Right lobe of liver (tissue), 4 donors: ENCODE results near the gene ZNF503.

Experiments
- POLR2A ChIP-seq: fragments of 450-650 bp; IDR thresholded peaks from one replicate; pipeline ENCODE4 v1.6.1; 2017; ENCODE audit warnings: antibody characterized with exemption, mild to moderate bottlenecking
- TF ChIP-seq, protein P1 (sequence below), 4 donors: fragments of 200-600 bp in 3 of 4; fragments of 450-650 bp in 1 of 4; IDR thresholded peaks; one replicate each; pipeline versions ENCODE4 v1.5.1 to v1.8.0; 2016 to 2022; ENCODE audit warnings: antibody characterized with exemption in 4 of 4, mild to moderate bottlenecking in 2 of 4
- donor health status: DM: no; HTN: no; CAD: no.
- donor health status: DM: no; HTN: no; CAD: no.
- donor health status: DM: no; HTN: yes; CAD: no.

DNA sequence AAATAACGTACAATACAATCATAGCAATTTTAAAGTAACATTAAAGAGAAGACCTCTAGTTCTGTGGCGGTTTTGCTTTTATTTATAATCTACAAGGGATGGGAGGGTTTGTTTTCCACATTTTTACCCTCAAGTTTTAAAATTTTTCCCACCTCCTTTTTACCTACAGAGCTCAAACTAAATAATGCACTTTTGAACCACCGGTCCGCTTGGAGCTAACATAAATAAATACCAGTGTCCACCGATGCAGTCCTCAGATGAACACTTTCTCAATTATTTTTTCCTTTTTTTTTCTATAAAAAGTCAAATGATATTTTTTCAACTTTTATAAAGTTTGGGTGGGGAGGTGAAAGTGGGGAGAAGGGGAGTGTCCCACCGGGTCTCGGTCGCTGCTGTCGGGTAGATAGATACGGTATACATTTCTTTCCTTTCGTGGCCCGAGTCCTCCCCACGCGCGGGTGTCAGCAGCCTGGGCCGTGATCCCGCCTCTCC, 3.3 kb downstream of the ZNF503 start:
- TF ChIP-seq, protein P1, sequence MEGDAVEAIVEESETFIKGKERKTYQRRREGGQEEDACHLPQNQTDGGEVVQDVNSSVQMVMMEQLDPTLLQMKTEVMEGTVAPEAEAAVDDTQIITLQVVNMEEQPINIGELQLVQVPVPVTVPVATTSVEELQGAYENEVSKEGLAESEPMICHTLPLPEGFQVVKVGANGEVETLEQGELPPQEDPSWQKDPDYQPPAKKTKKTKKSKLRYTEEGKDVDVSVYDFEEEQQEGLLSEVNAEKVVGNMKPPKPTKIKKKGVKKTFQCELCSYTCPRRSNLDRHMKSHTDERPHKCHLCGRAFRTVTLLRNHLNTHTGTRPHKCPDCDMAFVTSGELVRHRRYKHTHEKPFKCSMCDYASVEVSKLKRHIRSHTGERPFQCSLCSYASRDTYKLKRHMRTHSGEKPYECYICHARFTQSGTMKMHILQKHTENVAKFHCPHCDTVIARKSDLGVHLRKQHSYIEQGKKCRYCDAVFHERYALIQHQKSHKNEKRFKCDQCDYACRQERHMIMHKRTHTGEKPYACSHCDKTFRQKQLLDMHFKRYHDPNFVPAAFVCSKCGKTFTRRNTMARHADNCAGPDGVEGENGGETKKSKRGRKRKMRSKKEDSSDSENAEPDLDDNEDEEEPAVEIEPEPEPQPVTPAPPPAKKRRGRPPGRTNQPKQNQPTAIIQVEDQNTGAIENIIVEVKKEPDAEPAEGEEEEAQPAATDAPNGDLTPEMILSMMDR (IDR thresholded peaks at IDR 0.05): no peak
- TF ChIP-seq POLR2A: no peak
